NT2/D1 (cell line): ENCODE results near the gene MAST4.

Source experiments
- DNase-seq: peaks from one replicate; pipeline ENCODE4 v3.0.0-alpha.2; 2011; ENCODE audit warnings: low read depth, low spot score
- H3K27me3 ChIP-seq: 2 replicates; pipeline ENCODE4 v1.6.0; 2011; ENCODE audit warnings: mild to moderate bottlenecking; ENCODE audit not compliant: insufficient read length, insufficient read depth
- H3K36me3 ChIP-seq: 2 replicates; pipeline ENCODE4 v1.6.1; 2011; ENCODE audit warnings: mild to moderate bottlenecking, low read length, mixed read lengths; ENCODE audit not compliant: insufficient read depth, insufficient read length
- H3K4me1 ChIP-seq: 2 replicates; pipeline ENCODE4 v1.5.1; 2011; ENCODE audit not compliant: insufficient read depth, insufficient read length
- H3K4me3 ChIP-seq: 2 replicates; pipeline ENCODE4 v1.5.1; 2011; ENCODE audit warnings: low read depth; ENCODE audit not compliant: insufficient read length
- H3K9ac ChIP-seq: 2 replicates; pipeline ENCODE4 v1.6.0; 2011; ENCODE audit warnings: low read depth; ENCODE audit not compliant: insufficient read length
- H3K9me3 ChIP-seq: 2 replicates; pipeline ENCODE4 v1.5.1; 2011; ENCODE audit warnings: mild to moderate bottlenecking, low read length; ENCODE audit not compliant: insufficient read depth
- SUZ12 ChIP-seq: IDR thresholded peaks from 2 replicates; pipeline ENCODE4 v1.6.1; 2011; ENCODE audit not compliant: insufficient read length, insufficient read depth; ENCODE audit errors: extremely low read depth
- YY1 ChIP-seq: IDR thresholded peaks from 2 replicates; pipeline ENCODE4 v1.6.1; 2011; ENCODE audit not compliant: insufficient read length, insufficient read depth
- ZNF274 ChIP-seq: IDR thresholded peaks from 2 replicates; pipeline ENCODE4 v1.6.1; 2011; ENCODE audit warnings: mild to moderate bottlenecking, low read depth, low read length

MAST4 gene

DNA sequence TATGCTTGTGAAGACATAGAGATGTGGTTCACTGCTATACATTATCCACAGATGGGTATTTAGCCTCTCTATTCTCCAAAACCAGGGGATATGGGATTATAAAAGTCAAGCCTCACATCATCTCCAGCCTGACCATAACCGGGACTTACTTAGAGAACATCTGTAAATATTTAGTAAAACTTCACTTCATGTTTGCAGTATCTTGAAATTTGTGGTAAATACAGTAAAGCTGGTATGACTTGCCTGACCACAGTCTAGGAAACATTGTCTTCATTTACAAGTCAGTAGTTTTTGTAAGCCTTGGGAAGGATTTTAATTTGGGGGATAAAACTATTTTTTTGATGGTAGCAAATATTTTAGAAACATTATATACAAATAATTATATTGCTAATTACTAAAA, 64.2 kb downstream of the MAST4 start:
- Histone ChIP-seq H3K27me3 (no peaks in the 10 kb centered on the region), H3K4me3 (no peak overlapping the region), H3K9ac (no peak overlapping the region), H3K36me3 (no peaks in the 10 kb centered on the region), H3K4me1 (no peaks in the 10 kb centered on the region), H3K9me3 (no peaks in the 10 kb centered on the region)
- no peak for DNase-seq
- TF ChIP-seq SUZ12, result no peak
- TF ChIP-seq YY1, result no peak
- TF ChIP-seq ZNF274, result no peak

DNA sequence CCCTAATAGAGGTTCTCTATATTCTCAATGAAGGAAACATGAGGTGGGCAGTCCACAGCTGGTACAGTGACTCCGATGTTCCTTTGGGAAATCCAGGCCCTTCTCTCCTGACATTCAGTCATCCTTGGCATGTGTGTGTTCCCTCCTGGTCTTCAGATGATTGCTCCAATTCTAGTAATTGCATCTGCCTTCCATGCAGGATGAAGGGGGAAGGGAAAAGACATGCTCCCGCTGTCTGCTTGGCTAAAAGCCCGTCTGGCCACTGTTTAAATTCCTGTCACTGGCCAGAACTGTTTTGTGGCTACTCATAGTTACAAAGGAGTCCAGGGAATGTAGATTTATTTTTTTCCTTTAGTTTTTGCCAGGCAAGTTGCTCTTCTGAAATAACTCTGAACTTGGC, 65.0 kb downstream of the MAST4 start:
- H3K36me3 ChIP-seq, result no peaks in the 10 kb centered on the region
- no peaks in the 10 kb centered on the region for H3K27me3 ChIP-seq
- TF ChIP-seq YY1, result no peak
- TF ChIP-seq ZNF274, result no peak
- no peak for TF ChIP-seq SUZ12
- no peak for DNase-seq
- no peak overlapping the region for H3K4me3 ChIP-seq
- H3K4me1 ChIP-seq, result no peaks in the 10 kb centered on the region
- H3K9me3 ChIP-seq, result no peaks in the 10 kb centered on the region
- no peak overlapping the region for H3K9ac ChIP-seq

DNA sequence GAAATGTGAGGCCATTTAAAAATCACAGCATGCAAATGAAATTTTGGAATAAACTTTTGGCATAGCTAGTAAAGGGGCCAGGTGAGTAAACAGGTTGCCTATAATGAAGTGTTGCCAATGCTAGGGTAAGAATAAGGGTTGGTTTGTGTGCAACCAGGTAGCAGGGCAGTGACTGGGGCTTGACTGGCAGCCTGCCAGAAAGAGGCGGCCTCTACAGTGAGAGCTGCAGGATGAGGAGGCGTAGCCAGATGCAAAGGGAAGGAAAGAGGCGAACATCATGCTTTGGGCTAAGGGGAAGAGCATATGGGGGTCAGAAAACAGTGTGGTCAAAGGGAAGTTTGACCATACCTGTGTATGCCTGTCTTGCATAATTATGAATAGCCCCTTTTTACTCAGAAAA, 70.6 kb downstream of the MAST4 start:
- H3K9ac ChIP-seq, result no peak overlapping the region
- no peak for TF ChIP-seq SUZ12
- TF ChIP-seq YY1, result no peak
- TF ChIP-seq ZNF274, result no peak
- no peaks in the 10 kb centered on the region for H3K9me3 ChIP-seq
- no peak for DNase-seq
- H3K36me3 ChIP-seq, result no peaks in the 10 kb centered on the region
- H3K4me3 ChIP-seq, result no peak overlapping the region
- no peaks in the 10 kb centered on the region for H3K4me1 ChIP-seq
- no peaks in the 10 kb centered on the region for H3K27me3 ChIP-seq

DNA sequence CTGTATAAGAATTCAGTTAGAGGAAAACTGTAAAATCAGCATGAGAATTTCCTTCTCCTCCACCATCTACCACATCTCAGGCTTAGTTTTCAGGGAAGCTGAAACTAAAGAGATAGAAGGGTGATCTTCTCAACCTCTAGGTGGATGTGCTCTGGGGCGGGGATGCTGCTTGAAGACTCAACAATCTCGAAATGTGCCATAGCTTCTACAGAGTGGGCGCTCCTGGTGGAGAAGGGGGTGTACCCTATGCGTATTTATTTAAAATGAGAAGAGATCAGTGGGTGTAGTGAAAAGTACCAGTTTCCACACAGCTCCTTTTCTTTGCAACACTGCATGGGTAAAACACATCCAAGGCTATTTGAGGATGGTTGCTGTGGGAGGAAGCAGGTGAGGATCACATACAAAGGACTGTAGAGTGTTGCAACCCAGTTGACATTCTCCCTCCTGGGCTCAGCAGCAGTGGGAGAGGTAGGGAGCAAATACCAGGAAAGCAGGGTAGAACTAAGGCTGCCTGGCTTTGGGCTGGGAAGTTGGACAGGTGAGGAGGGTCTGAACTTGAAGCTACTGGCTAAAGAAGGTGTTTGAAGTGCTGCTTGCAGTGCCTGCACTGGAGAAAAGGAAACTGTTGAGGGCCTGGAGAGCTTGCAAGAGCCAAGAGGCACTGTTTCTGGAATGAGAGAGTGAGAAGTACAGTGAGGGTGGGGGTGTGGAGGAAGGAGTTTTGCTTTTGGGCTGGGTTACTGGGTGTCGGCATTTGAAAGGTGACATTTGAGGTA, 73.1 kb downstream of the MAST4 start:
- Histone ChIP-seq H3K27me3 (no peaks in the 10 kb centered on the region), H3K9me3 (no peaks in the 10 kb centered on the region), H3K9ac (no peak overlapping the region), H3K4me3 (no peak overlapping the region), H3K4me1 (no peaks in the 10 kb centered on the region), H3K36me3 (no peaks in the 10 kb centered on the region)
- no peak for DNase-seq
- TF ChIP-seq YY1, result no peak
- TF ChIP-seq SUZ12, result no peak

DNA sequence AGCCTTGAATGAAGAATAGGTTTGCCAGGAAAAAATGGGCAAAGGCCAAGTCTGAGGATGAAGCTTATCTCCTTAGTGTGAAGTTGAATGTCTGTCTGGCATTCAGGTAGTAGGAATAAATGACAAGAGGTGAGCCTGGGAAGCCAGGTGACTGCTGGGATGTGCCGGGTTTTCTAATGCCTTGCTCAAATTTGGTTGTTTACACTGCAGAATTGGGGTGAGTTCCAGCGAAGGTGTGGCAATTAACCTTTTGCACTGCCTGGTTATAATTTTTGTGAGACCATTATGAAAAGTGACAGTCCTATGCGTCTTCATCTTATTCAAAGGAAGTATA, 73.6 kb downstream of the MAST4 start:
- Histone ChIP-seq H3K27me3 (no peaks in the 10 kb centered on the region), H3K9me3 (no peaks in the 10 kb centered on the region), H3K4me3 (no peak overlapping the region), H3K36me3 (no peaks in the 10 kb centered on the region), H3K4me1 (no peaks in the 10 kb centered on the region), H3K9ac (no peak overlapping the region)
- TF ChIP-seq ZNF274 (no peak), YY1 (no peak), SUZ12 (no peak)
- no peak for DNase-seq

DNA sequence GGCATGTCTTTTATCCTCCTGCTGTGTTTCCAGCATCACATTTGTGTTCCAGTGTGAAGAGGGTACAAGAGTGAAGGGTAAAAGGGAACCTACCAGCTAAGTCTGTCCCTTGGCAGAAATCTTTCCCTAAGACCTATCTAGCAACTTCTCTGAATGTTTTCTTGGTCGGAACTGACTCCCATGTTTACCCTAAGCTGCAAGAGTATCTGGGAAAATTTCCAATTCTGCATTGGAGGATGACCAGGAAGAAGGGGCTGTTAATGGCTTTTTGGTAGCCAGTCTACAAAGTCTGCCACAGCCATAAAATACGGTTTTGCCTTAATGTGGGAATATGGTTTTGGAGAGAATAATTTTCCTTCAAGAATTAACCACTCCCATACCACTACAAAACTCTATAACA, 75.1 kb downstream of the MAST4 start:
- no peak for TF ChIP-seq ZNF274
- no peak for TF ChIP-seq YY1
- TF ChIP-seq SUZ12, result no peak
- no peak for DNase-seq
- H3K4me1 ChIP-seq, result no peaks in the 10 kb centered on the region
- H3K9me3 ChIP-seq, result no peaks in the 10 kb centered on the region
- H3K4me3 ChIP-seq, result no peak overlapping the region
- H3K36me3 ChIP-seq, result no peaks in the 10 kb centered on the region
- no peak overlapping the region for H3K9ac ChIP-seq
- no peaks in the 10 kb centered on the region for H3K27me3 ChIP-seq

DNA sequence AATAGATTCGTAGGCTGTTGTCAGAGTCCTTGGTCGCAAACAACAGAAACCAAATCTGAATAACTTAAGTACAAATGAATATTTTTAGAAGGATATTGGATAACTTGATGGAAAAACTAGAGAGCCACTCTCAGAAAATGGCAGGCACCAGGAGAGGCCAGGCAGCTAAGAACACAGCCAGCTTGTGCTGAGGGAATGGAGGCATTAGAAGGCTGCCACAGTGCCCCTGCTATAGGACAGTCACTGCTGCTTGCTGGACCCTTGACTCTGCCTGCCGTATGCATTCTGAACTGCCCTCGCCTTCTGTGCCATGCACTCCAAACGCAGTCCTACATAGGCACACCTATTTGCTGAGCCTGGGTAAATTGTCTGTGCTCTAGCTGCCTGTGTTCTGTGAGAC, 78.6 kb downstream of the MAST4 start:
- no peak overlapping the region for H3K9ac ChIP-seq
- no peaks in the 10 kb centered on the region for H3K36me3 ChIP-seq
- DNase-seq, result no peak
- TF ChIP-seq SUZ12 (no peak), ZNF274 (no peak), YY1 (no peak)
- H3K9me3 ChIP-seq, result no peaks in the 10 kb centered on the region
- H3K4me1 ChIP-seq, result no peaks in the 10 kb centered on the region
- no peak overlapping the region for H3K4me3 ChIP-seq
- no peaks in the 10 kb centered on the region for H3K27me3 ChIP-seq
